K562 (cell line): ENCODE results near the gene EML2. TPM values are rescaled to one million over a fixed set of nuclear protein-coding genes. Genes with fewer than 3 reads are reported as not detected.

Experiments
- ATAC-seq: fragments of 200-7000 bp; cut with Tn5 transposase; 3 replicates; pipeline ENCODE4 v1.9.1; 2020; ENCODE audit warnings: moderate library complexity
- BruUV-seq: library from RNA; stranded (reverse); fragments of 400-500 nt; replicated peaks from 2 replicates; lab custom pipeline; 2021; lab: Mats Ljungman, UMichigan
- CTCF ChIA-PET: fragments of 300-600 bp; formaldehyde crosslinking; extraction: SDS; loops from one replicate; lab custom pipeline; 2021; ENCODE audit warnings: low intra/inter-chr PET ratio; lab: Yijun Ruan, JAX
- POLR2A ChIA-PET: fragments of 300-600, 350-650 bp; sonication (Branson Sonifier 250); formaldehyde crosslinking; extraction: SDS; loops from one replicate; lab custom pipeline; 2021; ENCODE audit warnings: antibody characterized with exemption, inconsistent platforms; lab: Yijun Ruan, JAX
- DNase-seq, 4 experiments: peaks; one replicate each; pipeline versions ENCODE4 v3.0.0 to v3.0.0-alpha.2; 2011 to 2018; ENCODE audit warnings: low spot score in 3 of 4, mixed read lengths in 3 of 4; ENCODE audit errors: extremely low read depth in 1 of 4
- FAIRE-seq: peaks from 2 replicates; lab custom pipeline; 2011; peaks lifted over from hg19 to GRCh38; lab: Jason Lieb, UNC
- H2AFZ ChIP-seq: 2 replicates; pipeline ENCODE4 v1.6.0; 2011; ENCODE audit warnings: low read depth, low read length, control low read depth, inconsistent platforms
- H3K27ac ChIP-seq: fragments of 200-600 bp; 3 replicates; pipeline ENCODE4 v1.8.0; 2011; ENCODE audit warnings: low read depth, mild to moderate bottlenecking, control low read depth, inconsistent platforms, low read length, moderate library complexity, mixed read lengths; ENCODE audit errors: extremely low read depth
- H3K27me3 ChIP-seq, 2 experiments: fragments of 300-600 bp in 1 of 2; 2 replicates in 1 of 2; 3 replicates in 1 of 2; pipeline versions ENCODE4 v1.6.0 to v1.8.0; 2011; ENCODE audit warnings: inconsistent platforms in 2 of 2, low read length in 2 of 2, mild to moderate bottlenecking in 1 of 2, mixed read lengths in 1 of 2, moderate library complexity in 1 of 2; ENCODE audit not compliant: control insufficient read depth in 2 of 2, insufficient read depth in 2 of 2
- H3K36me3 ChIP-seq: fragments of 300-600 bp; 3 replicates; pipeline ENCODE4 v1.8.0; 2011; ENCODE audit warnings: mild to moderate bottlenecking, low read length, inconsistent platforms; ENCODE audit not compliant: control insufficient read depth, insufficient read depth
- H3K4me1 ChIP-seq, 2 experiments: fragments of 200-600 bp in 1 of 2; replicated peaks in 1 of 2; 2 replicates in 1 of 2; 3 replicates in 1 of 2; pipeline versions ENCODE4 v1.5.1 to v1.8.0; 2011; ENCODE audit warnings: inconsistent platforms in 2 of 2, low read length in 2 of 2, mild to moderate bottlenecking in 1 of 2, mixed read lengths in 1 of 2, moderate library complexity in 1 of 2; ENCODE audit not compliant: control insufficient read depth in 2 of 2, insufficient read depth in 2 of 2
- H3K4me2 ChIP-seq: 2 replicates; pipeline ENCODE4 v1.6.1; 2011; ENCODE audit warnings: low read length, control low read depth, inconsistent platforms, mixed read lengths; ENCODE audit not compliant: insufficient read depth
- H3K4me3 ChIP-seq: fragments of 200-600 bp; sonication (generic), shearing (Covaris generic); 2 replicates; pipeline ENCODE4 v1.5.1; 2016; ENCODE audit warnings: control low read depth, inconsistent platforms
- H3K79me2 ChIP-seq: fragments of 200-600 bp; 3 replicates; pipeline ENCODE4 v1.8.0; 2011; ENCODE audit warnings: low read length, inconsistent platforms; ENCODE audit not compliant: control insufficient read depth, insufficient read depth
- H3K9ac ChIP-seq, 2 experiments: 2 replicates each; pipeline versions ENCODE4 v1.6.0 to v1.6.1; 2011; ENCODE audit warnings: low read depth in 2 of 2, low read length in 2 of 2, control low read depth in 1 of 2, inconsistent platforms in 1 of 2, mild to moderate bottlenecking in 1 of 2, mixed read lengths in 1 of 2; ENCODE audit not compliant: insufficient read depth in 1 of 2
- H3K9me1 ChIP-seq: one replicate; pipeline ENCODE4 v1.6.0; 2011; ENCODE audit warnings: inconsistent platforms, mild to moderate bottlenecking, low read length, moderate library complexity; ENCODE audit not compliant: control insufficient read depth, insufficient read depth
- H3K9me3 ChIP-seq: replicated peaks from 2 replicates; pipeline ENCODE4 v1.5.1; 2011; ENCODE audit warnings: low read depth, low read length, inconsistent platforms; ENCODE audit not compliant: control insufficient read depth, insufficient read depth
- H4K20me1 ChIP-seq: replicated peaks from 2 replicates; pipeline ENCODE4 v1.6.1; 2011; ENCODE audit warnings: low read length, inconsistent platforms, mixed read lengths; ENCODE audit not compliant: control insufficient read depth, insufficient read depth
- BCL6 ChIP-seq: fragments of 250-450 bp; sonication (Bioruptor Pico); IDR thresholded peaks from 2 replicates; pipeline ENCODE4 v1.4.0; 2020
- CBX5 ChIP-seq: IDR thresholded peaks from 2 replicates; pipeline ENCODE4 v1.6.1; 2014; ENCODE audit warnings: low read depth, borderline replicate concordance
- E2F8 ChIP-seq: fragments of 450-650 bp; IDR thresholded peaks from 2 replicates; pipeline ENCODE4 v1.7.1; 2018; ENCODE audit warnings: mild to moderate bottlenecking, low read depth; ENCODE audit not compliant: partially characterized antibody
- ELF1 ChIP-seq: fragments of 200-800 bp; sonication (Bioruptor generic); IDR thresholded peaks from 2 replicates; pipeline ENCODE4 v1.6.1; 2016; ENCODE audit warnings: missing genetic modification characterization, missing compliant biosample characterization
- ETS2 ChIP-seq: IDR thresholded peaks from 2 replicates; pipeline ENCODE4 v1.6.1; 2016; ENCODE audit warnings: borderline replicate concordance, missing genetic modification characterization, mild to moderate bottlenecking, moderate library complexity, missing compliant biosample characterization; ENCODE audit not compliant: poor library complexity, severe bottlenecking
- FOSL1 ChIP-seq: fragments of 200-800 bp; sonication (Bioruptor generic); conservative IDR thresholded peaks from 2 replicates; pipeline ENCODE4 v1.6.1; 2016; ENCODE audit warnings: missing genetic modification characterization, missing compliant biosample characterization
- GTF2F1 ChIP-seq: IDR thresholded peaks from 2 replicates; pipeline ENCODE4 v1.6.1; 2011; ENCODE audit warnings: low read depth, low read length, improper control_type of control experiment
- HBP1 ChIP-seq: fragments of 450-650 bp; formaldehyde crosslinking; IDR thresholded peaks from 2 replicates; pipeline ENCODE4 v1.4.0; 2022; ENCODE audit warnings: missing genetic modification characterization
- ILK ChIP-seq: fragments of 450-650 bp; IDR thresholded peaks from 2 replicates; pipeline ENCODE4 v1.6.1; 2016; ENCODE audit warnings: missing genetic modification characterization, low read depth, mild to moderate bottlenecking, missing compliant biosample characterization, moderate library complexity, borderline replicate concordance
- NFYB ChIP-seq: IDR thresholded peaks from 2 replicates; pipeline ENCODE4 v1.6.1; 2011; ENCODE audit warnings: mild to moderate bottlenecking, moderate library complexity; ENCODE audit not compliant: insufficient read length; ENCODE audit errors: extremely low read depth
- NR2C2 ChIP-seq, 2 experiments: fragments of 200-800 bp in 1 of 2; sonication (Bioruptor generic) in 1 of 2; sonication (generic) in 1 of 2; formaldehyde crosslinking in 1 of 2; IDR thresholded peaks; 2 replicates each; pipeline versions ENCODE4 v1.6.1 to v1.8.0; 2016 to 2022; ENCODE audit warnings: mild to moderate bottlenecking in 1 of 2, missing compliant biosample characterization in 1 of 2, missing genetic modification characterization in 1 of 2, missing genetic modification reagents in 1 of 2
- PCBP1 ChIP-seq: fragments of 200-400 bp; formaldehyde crosslinking; IDR thresholded peaks from 2 replicates; pipeline ENCODE4 v1.6.1; 2018; ENCODE audit warnings: mild to moderate bottlenecking, low read depth, low read length; ENCODE audit not compliant: poor library complexity, severe bottlenecking
- SMARCA4 ChIP-seq: fragments of 450-650 bp; IDR thresholded peaks from 2 replicates; pipeline ENCODE4 v1.6.1; 2016
- THRB ChIP-seq: fragments of 450-650 bp; formaldehyde crosslinking; conservative IDR thresholded peaks from 2 replicates; pipeline ENCODE4 v1.4.0; 2022; ENCODE audit warnings: mild to moderate bottlenecking, missing genetic modification characterization
- ZFPM2 ChIP-seq: fragments of 250-450 bp; sonication (Bioruptor Pico); IDR thresholded peaks from 2 replicates; pipeline ENCODE4 v1.5.1; 2022; ENCODE audit warnings: mild to moderate bottlenecking
- WGBS: fragments of 100-300 bp; shearing (Covaris generic); methylation state at CpG from one replicate; pipeline ENCODE4 v1.1.6; 2016; ENCODE audit warnings: low coverage, mixed read lengths; ENCODE audit not compliant: insufficient coverage; ENCODE audit errors: missing lambda C conversion rate; 5-methylcytosine and 5-hydroxymethylcytosine counted together
- in situ Hi-C: fragments of 300-500 bp; cut with MboI; formaldehyde crosslinking; loops from 4 replicates; pipeline ENCODE4 v1.15.0; 2018; ENCODE audit warnings: inconsistent platforms, mixed read lengths
- intact Hi-C: fragments of 100-400 bp; cut with micrococcal nuclease; formaldehyde crosslinking; loops from 2 replicates; pipeline ENCODE4 v1.14.2; 2022
- polyA plus RNA-seq, 8 experiments: library from polyadenylated mRNA; depleted of rRNA in 4 of 8; stranded (reverse) in 5 of 8; unstranded in 3 of 8; fragments of >200 nt; fragmentation: Nextera tagmentation in 2 of 8; fragmentation: Illumina TruSeq in 1 of 8; extraction: Ambion mirVana in 2 of 8; extraction: Trizol in 1 of 8; gene quantifications; 2 replicates each; pipeline versions ENCODE4 v1.2.1 to v1.2.3, GENCODE V29; 2011 to 2014; ENCODE audit warnings: inconsistent platforms in 1 of 8, missing spikeins in 1 of 8
- total RNA-seq, 7 experiments: library from RNA; depleted of rRNA in 6 of 7; stranded (reverse); fragments of >200 nt in 6 of 7; fragmentation: Illumina TruSeq in 2 of 7; extraction: Trizol in 2 of 7; gene quantifications; 2 replicates each; pipeline versions ENCODE4 v1.2.1 to v1.2.3, GENCODE V29; 2011 to 2021; ENCODE audit warnings: low replicate concordance in 1 of 7

Gene EML2
- total and polyA plus RNA-seq, 9 of the 15 experiments (the other 6 are each of a cell fraction or from before 2014, with no cell fraction given), result 2.6 to 69.6 (median 24.8) TPM

- in situ Hi-C loops (no loop called here), intact Hi-C loops (no loop called here)
- FAIRE-seq, result no peak
- Histone ChIP-seq H3K27me3 (peaks cover 41 to 50% of the 10 kb centered on the region in 2 experiments), H3K9me1 (no peaks in the 10 kb centered on the region), H3K27ac (no peak within 1 kb of the TSS), H2AFZ (no peak within 1 kb of the TSS), H3K4me2 (peak within 1 kb of the TSS; percentile 46; the same call in 1 of the 2 replicates), H3K9me3 (no peaks in the 10 kb centered on the region), H3K4me3 (no peak within 1 kb of the TSS), H4K20me1 (0 out of 2 replicates have a peak, but pooled peaks cover 3% of the 10 kb centered on the region), H3K79me2 (no peaks in the 10 kb centered on the region), H3K9ac (0 out of 4 replicates have a peak within 1 kb of the TSS, but pooled peaks of 1 of the 2 experiments have one; percentile 26), H3K4me1 (peaks cover 3 to 15% of the 10 kb centered on the region in 2 experiments; a peak in 3 of 5 replicates), H3K36me3 (no peaks in the 10 kb centered on the region)
- no TSS peak for BruUV-seq
- POLR2A ChIA-PET, result interaction anchor here (1.7 kb wide), 1 partner anchor 13 kb away, joined by 3 read pairs; no protein-coding TSS in a partner anchor
- CTCF ChIA-PET, result interaction anchor here (0.8 kb wide), 1 partner anchor 41 kb away, joined by 3 read pairs; no protein-coding TSS in a partner anchor
- WGBS, result 1% methylated on average over 17 of the region's 52 CpGs
- peak in 3 of 4 experiments; percentile 47 to 85 (median 82) for DNase-seq
- ATAC-seq, result peak; percentile 94
- TF ChIP-seq SMARCA4 (no peak), FOSL1 (no peak), CBX5 (no peak), HBP1 (CRISPR knock-in tag) (peak; percentile 50; the same call in 1 of the 2 replicates), NR2C2 (CRISPR knock-in tag; IDR thresholded peaks at IDR 0.05) (no peak), NR2C2 (tag; IDR thresholded peaks at IDR 0.05) (no peak), THRB (CRISPR knock-in tag) (0 out of 2 replicates have a peak, but pooled peaks have one; percentile 8), ILK (no peak), BCL6 (no peak), PCBP1 (peak; percentile 34), ELF1 (no peak), GTF2F1 (no peak), NFYB (no peak), ZFPM2 (CRISPR knock-in tag) (no peak), ETS2 (tag) (no peak), E2F8 (no peak)
Measured at GRCh38 chr19:45601524-45602374, 37.4 kb downstream of the EML2 start, which contains the start of gene GPR4. TSS of gene GPR4 (minus strand) at chr19:45602212. CDS start at chr19:45591866, 10,346 bp downstream.
